ENCODE measurements around the gene CEP152.

The CEP152 gene

DNA sequence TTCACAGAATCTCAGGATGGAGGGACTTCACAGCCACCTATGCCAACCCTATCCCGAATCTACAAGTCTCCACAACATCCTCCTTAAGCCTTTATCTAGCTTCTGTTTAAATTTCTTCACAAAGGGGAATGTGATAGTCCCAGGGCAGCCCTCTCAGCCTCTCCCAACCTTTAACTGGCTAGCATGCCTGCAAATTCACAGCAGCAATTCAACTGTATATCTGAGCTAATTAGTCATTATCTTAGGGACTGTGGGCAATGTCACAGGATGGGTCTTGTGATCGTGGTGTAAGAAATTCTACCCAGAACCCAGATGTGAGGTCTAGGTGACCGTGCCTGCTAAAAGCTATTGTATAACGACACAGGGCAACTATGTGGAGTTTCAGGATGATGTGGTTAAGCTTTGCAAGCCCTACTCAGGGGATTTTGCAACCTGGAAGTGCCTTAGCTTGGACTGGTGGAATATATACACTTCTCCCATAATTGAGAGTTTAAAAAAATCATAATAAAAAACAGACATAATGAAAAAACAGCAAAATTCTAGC is 99.8 kb downstream of the CEP152 start:
- DNase-seq (ENCODE audit: low read depth), result no peak

DNA sequence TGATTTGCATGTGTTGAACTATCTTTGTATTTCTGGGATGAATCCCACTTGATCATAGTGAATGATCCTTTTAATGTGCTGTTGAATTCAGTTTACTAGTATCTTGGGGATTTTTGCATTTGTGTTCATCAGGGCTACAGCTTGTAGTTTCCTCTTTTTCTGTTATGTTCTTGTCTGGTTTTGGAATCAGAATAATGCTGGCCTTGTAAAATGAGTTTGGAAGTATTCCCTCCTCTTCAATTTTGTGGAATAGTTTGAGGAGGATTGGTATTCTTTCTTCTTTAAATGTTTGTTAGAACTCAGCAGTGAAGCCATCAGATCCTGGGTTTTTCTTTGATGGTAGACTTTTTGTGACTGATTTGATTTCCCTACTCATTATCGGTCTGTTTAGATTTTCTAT is 102.2 kb downstream of the CEP152 start:
- no peak for DNase-seq (ENCODE audit: low read depth)

DNA sequence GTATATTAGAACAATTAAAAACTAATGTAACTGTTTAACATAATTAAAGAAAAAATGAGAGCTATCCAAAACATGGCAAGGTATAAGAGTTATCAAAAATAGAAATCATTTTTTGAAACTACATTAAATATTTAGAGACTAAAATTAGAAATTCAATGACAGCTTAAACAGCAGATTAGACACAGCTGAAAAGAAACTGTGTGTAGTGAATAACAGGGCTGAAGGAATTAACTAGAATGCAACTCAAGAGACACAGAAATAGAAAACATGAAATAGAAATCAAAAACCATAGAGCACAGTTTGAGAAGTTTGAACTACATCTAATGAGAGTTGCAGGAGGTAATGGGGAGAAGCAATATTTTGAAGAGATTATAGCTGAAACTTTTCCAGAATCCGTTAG is 105.5 kb downstream of the CEP152 start:
- DNase-seq (ENCODE audit: low read depth), result no peak

DNA sequence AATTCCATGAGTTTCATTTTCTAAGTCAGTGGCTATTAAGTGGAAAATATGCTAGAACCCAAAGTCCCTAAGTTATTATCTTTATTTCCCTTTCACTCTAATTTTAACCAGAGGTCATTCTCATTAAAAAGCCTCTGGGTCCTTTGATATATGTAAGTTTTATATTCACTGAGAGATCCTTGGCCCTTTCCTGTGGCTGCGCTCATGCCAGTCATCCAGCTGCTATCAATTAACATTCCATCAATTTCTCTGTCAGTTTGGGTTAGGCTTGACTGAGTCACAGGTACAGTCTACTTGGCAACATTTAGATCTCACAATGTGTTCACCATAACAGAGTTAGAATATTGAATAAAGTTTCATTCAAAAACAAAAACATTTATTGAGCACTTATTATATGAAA is 107.3 kb downstream of the CEP152 start:
- DNase-seq (ENCODE audit: low read depth), result no peak

DNA sequence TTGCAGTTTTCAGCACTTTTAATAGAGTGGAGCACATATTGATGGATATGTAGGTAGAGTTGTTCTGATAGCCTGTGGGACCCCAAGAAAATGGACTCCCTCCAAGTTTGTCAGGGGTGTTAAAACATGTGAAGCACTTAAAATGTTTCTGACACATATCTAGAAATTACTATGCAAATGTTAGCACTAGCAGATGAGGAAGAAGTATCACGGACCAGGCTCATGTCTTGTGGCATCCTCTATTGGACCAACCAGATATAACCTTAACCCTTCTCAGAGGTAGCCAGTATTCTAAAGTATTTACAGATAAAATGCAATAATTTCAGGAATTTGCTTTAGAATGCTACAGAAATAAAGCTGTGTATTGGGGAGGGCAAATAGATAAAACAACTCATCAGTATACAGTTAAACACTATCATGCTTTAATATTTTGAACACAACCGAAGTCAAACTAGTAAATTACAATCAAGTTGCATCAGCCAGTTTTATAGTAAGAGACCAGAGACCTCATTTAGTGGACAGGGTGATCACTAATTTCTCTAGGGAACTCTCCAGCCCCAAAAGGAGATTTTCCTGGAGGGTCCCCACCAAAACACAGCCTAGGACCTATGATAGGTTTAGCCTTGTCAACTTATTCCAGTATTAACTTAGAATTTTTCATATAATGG is 108.2 kb downstream of the CEP152 start:
- DNase-seq (ENCODE audit: low read depth), result no peak

DNA sequence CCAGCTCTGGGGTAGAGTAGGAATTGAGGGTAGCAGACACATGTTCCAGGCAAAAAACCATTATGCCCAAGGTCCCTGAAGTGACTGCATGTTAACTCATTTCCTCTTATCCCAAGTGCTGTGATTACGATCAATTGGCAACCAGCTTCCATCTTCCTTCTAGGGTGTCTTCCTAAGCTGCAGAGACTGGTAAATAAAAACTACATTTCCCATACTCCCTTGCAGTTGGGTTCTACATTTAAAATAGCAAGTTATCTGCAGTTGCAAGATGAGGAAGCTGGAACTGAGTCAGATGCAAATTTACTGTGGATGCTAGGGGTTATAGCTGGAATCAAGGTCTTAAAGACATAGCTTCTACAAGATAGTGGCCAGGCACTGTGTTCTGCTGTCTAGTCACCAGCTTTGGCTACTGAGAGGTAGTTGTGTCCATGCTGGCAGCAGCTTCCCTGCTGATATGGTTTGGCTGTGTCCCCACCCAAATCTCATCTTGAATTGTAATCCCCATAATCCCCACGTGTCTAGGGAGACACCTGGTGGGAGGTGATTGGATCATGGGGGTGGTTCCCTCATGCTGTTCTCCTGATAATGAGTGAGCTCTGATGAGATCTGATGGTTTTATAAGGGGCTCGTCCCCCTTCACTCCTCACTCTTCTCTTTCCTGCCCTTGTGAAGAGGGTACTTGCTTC is 114.1 kb downstream of the CEP152 start:
- no peak for DNase-seq (ENCODE audit: low read depth)

DNA sequence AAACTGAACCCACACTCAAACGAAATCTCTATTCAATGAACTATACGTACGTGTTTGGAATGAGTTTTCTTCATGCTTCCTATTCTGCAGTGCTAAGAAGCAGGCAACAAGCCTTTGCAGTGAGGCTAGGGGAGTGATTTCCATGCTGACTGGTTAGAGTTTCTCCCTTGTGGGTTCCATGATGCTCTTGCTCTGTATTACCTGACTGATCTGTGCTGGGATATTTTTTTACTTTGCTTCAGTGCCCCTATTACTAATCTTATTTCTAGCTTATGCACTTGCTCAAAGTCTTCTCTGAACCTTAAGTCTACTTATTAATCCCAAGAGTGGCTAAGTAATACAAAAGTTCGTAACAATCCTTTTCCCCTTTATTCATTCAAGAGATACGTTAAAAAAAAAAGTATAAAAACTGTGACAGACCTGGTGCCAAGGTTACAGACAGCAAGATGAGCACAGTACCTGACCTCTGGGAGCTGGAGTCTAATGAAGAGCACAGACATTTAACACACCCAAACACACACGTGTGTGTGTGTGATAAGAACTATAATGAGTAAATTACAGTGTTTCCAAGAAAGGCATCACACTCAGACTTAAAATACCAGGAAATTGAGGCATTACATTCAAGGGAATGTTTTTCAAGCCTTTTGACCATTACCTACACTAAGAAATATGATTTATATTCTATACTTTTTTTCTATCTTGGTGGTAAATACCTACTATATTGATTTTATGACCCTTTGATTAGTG is 114.9 kb downstream of the CEP152 start:
- DNase-seq (ENCODE audit: low read depth), result no peak

DNA sequence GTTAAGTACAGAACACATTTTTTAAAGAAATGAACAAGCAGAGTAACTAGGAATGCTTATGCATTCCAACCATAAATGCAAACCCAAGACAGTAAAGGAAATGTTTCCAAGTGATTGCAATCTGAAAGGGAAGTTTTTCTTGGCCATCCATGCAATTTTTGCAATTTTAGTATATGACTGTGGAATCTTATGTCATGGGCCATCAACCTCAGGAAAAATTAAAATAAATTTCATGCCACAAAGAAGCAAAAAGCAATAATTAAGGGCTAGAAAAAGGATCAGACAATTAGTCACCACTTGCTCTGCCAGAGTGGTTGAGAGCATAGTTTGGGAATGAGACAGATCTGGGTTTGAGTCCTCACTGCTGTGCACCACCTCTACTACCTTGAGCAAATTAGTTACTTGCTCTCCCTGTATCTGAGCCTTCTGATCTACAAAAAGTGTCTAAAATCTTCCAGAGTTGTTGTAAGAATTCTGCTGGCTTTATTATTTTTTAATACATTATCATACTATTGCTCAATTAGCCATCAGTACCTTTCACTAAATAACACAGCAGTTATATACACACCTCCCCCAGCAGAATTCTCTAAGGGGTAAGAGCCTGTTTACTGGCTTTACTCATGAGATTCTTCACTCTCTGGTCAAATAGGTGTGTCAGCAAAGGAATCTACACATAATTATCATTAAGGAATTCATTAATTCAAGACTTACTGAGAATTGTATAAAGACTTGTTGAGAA is 115.6 kb downstream of the CEP152 start:
- no peak for DNase-seq (ENCODE audit: low read depth)

DNA sequence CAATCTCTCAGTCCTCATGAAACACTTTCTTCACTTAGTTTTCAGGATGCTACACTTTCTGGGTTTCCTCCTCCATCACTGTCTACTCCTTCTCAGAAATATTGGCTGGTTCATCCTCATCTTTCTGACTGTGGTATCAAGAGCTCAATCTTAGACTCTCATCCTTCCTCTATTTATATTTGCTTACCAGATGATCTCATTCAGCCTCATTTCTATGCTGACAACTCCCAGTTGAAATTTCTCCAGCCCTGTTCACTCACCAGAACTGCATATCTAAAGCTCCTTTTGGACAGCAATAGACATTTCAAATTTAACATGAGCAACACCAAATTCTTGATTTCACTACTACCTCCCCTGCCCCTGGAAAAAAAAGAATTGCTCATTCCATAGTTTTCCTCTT is 117.4 kb downstream of the CEP152 start:
- no peak for DNase-seq (ENCODE audit: low read depth)

DNA sequence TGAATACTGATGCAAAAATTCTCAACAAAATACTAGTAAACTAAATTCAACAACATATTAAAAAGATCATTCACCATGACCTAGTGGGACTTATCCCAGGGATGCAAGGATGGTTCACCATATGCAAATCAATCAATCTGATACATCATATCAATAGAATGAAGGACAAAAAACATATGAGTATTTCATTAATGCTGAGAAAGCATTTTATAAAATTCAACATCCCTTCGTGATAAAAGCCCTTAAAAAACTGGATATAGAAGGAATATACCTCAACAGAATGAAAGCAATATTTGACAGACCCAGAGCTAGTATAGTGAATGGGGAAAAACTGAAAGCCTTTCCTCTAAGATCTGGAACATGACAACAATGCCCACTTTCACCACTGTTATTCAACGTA is 122.4 kb downstream of the CEP152 start:
- DNase-seq (ENCODE audit: low read depth), result no peak

Data from T follicular helper cell (primary cell).